ENCODE results near the gene SORCS1.
"Not testable (repeated sequence)": the region's sequence is repeated elsewhere in the genome, so short reads cannot be mapped to it uniquely, and the experiment has no call there.

SORCS1 gene

DNA sequence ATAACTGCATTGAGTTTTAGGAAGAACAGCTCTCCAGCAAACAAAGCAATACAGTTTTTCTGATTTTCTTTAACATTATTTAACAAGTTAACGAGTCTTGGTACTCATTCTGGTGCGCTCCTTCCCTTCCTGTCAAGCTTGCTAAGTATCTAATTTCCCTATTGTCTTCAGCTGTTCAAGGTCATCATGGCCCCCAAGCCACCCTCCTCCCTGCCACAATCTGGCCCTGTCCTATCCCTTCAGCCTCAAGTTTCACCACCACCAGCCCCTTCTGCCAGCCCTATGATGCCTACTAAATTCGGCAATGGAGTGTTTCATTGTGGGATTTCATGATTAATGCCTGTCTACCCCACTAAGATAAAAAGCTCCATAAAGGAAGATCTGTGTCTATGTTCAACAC lies 121.0 kb downstream of the SORCS1 start:
- H3K36me3 ChIP-seq (ENCODE audit: control insufficient read depth in 1 of 2, insufficient read depth in 2 of 2, low read length in 2 of 2): no peaks in the 10 kb centered on the region
- H3K4me1 ChIP-seq (ENCODE audit: control insufficient read depth in 1 of 2, insufficient read depth in 2 of 2, low read length in 2 of 2): no peaks in the 10 kb centered on the region
- no peaks in the 10 kb centered on the region for H3K9me3 ChIP-seq (ENCODE audit: control insufficient read depth in 1 of 2, low read length in 2 of 2)
- H3K4me3 ChIP-seq (ENCODE audit: low read depth in 1 of 2, low read length in 2 of 2): no peak overlapping the region
- no peak overlapping the region for H3K27ac ChIP-seq (ENCODE audit: low read length)
- H3K27me3 ChIP-seq (ENCODE audit: low read depth, low read length): no peaks in the 10 kb centered on the region

DNA sequence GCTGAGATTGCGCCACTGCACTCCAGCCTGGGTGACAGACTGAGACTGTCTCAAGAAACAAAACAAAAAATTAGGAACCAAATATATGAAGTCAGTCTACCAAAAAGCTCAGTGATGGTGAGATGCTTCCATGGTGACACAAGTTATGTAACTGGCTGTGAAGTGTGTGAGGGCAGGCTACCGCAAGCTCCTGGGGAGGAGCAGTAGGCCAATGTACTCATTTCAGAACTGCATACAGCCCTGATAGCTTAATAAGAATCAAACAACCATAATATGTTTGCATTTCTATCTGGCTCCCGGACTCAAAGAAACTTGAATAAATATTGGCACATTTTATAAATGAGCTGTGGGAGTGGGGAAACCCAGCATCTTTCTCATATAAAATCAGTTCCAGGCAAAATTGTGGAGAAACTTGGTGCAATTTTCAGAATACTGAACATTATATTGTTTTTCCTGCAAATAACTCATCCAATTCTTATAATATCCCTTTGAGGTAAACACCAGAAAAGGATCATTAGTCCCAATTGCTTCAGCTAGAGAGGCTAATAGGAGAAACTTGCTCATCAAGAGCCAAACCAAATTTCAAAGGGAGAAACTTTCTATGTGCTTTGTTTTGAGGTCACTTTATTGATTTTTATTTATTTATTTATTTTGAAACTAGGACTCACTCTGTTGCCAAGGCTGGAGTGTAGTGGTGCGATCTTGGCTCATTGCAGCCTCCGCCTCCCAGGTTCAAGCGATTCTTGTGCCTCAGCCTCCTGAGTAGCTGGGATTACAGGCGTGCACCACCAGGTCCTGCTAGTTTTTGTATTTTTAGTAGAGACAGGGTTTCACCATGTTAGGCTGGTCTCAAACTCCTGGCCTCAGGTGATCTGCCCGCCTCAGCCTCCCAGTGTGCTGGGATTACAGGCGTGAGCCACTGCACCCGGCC lies 127.0 kb downstream of the SORCS1 start:
- Histone ChIP-seq H3K4me1 (ENCODE audit: control insufficient read depth in 1 of 2, insufficient read depth in 2 of 2, low read length in 2 of 2) (no peaks in the 10 kb centered on the region), H3K9me3 (ENCODE audit: control insufficient read depth in 1 of 2, low read length in 2 of 2) (no peaks in the 10 kb centered on the region), H3K4me3 (ENCODE audit: low read depth in 1 of 2, low read length in 2 of 2) (no peak overlapping the region), H3K27me3 (ENCODE audit: low read depth, low read length) (no peaks in the 10 kb centered on the region), H3K36me3 (ENCODE audit: control insufficient read depth in 1 of 2, insufficient read depth in 2 of 2, low read length in 2 of 2) (no peaks in the 10 kb centered on the region), H3K27ac (ENCODE audit: low read length) (no peak overlapping the region)

- Histone ChIP-seq H3K4me1 (ENCODE audit: control insufficient read depth in 1 of 2, insufficient read depth in 2 of 2, low read length in 2 of 2) (no peaks in the 10 kb centered on the region), H3K9me3 (ENCODE audit: control insufficient read depth in 1 of 2, low read length in 2 of 2) (no peaks in the 10 kb centered on the region), H3K27ac (ENCODE audit: low read length) (no peak overlapping the region), H3K27me3 (ENCODE audit: low read depth, low read length) (no peaks in the 10 kb centered on the region), H3K36me3 (ENCODE audit: control insufficient read depth in 1 of 2, insufficient read depth in 2 of 2, low read length in 2 of 2) (no peaks in the 10 kb centered on the region), H3K4me3 (ENCODE audit: low read depth in 1 of 2, low read length in 2 of 2) (no peak overlapping the region)
Observed at GRCh38 chr10:107033799-107034422, 130.6 kb downstream of the SORCS1 start.

DNA sequence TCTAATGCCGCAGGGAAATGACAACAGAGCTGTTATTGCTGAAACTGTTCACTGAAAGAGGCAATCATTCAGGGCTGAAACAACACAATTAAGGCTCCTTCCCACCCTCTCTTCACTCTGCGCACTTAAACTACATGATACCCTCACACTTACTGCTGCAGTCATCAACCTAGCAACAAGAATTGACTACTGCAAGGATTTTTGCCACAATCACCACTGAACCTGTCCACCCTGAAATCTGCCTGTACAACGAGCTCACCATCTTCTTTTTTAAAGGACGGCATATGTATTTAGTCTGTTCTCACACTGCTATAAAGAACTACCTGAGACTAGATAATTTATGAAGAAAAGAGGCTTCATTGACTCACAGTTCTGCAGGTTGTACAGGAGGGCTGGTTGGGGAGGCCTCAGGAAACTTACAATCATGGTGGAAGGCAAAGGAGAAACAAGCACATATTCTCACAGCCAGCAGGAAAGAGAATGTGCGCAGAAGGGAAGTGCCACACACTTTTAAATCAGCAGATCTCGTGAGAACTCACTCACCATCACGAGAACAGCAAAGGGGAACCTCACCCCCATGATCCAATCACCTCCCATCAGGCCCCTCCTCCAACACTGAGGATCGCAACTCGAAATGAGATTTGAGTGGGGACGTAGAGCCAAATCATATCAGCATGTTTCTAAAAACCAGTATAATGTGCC lies 131.7 kb downstream of the SORCS1 start:
- Histone ChIP-seq H3K9me3 (ENCODE audit: control insufficient read depth in 1 of 2, low read length in 2 of 2) (no peaks in the 10 kb centered on the region), H3K4me3 (ENCODE audit: low read depth in 1 of 2, low read length in 2 of 2) (no peak overlapping the region), H3K4me1 (ENCODE audit: control insufficient read depth in 1 of 2, insufficient read depth in 2 of 2, low read length in 2 of 2) (no peaks in the 10 kb centered on the region), H3K27ac (ENCODE audit: low read length) (no peak overlapping the region), H3K36me3 (ENCODE audit: control insufficient read depth in 1 of 2, insufficient read depth in 2 of 2, low read length in 2 of 2) (no peaks in the 10 kb centered on the region), H3K27me3 (ENCODE audit: low read depth, low read length) (no peaks in the 10 kb centered on the region)

DNA sequence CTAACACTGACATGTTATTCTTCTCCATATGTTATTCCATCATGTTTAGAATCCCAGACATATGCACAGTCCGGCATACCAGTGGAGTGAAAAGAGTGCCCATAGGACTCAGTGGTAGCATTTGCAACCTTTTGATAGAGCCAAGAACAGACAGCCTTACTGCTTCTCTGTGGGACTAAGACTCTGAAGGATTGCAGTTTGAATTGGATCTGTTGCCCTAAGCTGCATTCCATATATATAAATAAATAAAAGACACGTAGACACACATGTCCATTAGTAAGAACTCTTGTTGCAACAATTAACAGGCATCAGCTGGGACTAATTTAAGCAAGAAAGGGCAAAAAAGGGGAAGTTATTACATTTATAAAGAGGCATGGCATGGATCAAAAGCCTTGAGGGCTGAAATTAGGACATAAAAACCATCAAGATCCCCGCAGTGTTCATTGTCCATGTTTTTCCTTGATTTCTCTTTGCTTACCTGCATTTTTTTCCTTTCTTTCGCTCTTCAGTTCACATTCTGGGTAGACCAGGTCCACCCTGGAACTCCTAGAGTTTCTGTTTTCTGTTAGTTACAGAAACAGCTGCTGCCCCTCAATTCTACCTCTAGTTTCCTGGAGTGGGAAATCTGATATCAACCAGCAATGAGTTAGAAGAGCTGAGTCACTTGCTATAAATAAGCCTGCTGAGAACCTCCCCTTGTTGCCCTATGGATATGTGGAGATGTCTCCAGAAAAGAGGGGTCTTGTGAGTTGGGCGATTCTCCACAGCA lies 132.4 kb downstream of the SORCS1 start:
- Histone ChIP-seq H3K27me3 (ENCODE audit: low read depth, low read length) (no peaks in the 10 kb centered on the region), H3K4me3 (ENCODE audit: low read depth in 1 of 2, low read length in 2 of 2) (no peak overlapping the region), H3K4me1 (ENCODE audit: control insufficient read depth in 1 of 2, insufficient read depth in 2 of 2, low read length in 2 of 2) (no peaks in the 10 kb centered on the region), H3K36me3 (ENCODE audit: control insufficient read depth in 1 of 2, insufficient read depth in 2 of 2, low read length in 2 of 2) (no peaks in the 10 kb centered on the region), H3K27ac (ENCODE audit: low read length) (no peak overlapping the region), H3K9me3 (ENCODE audit: control insufficient read depth in 1 of 2, low read length in 2 of 2) (no peaks in the 10 kb centered on the region)

GRCh38 chr10:107028236-107028635 lies 136.3 kb downstream of the SORCS1 start:
- H3K4me1 ChIP-seq (ENCODE audit: control insufficient read depth in 1 of 2, insufficient read depth in 2 of 2, low read length in 2 of 2): no peaks in the 10 kb centered on the region
- H3K4me3 ChIP-seq (ENCODE audit: low read depth in 1 of 2, low read length in 2 of 2): no peak overlapping the region
- H3K9me3 ChIP-seq (ENCODE audit: control insufficient read depth in 1 of 2, low read length in 2 of 2): no peaks in the 10 kb centered on the region
- no peak overlapping the region for H3K27ac ChIP-seq (ENCODE audit: low read length)
- no peaks in the 10 kb centered on the region for H3K36me3 ChIP-seq (ENCODE audit: control insufficient read depth in 1 of 2, insufficient read depth in 2 of 2, low read length in 2 of 2)
- H3K27me3 ChIP-seq (ENCODE audit: low read depth, low read length): no peaks in the 10 kb centered on the region

DNA sequence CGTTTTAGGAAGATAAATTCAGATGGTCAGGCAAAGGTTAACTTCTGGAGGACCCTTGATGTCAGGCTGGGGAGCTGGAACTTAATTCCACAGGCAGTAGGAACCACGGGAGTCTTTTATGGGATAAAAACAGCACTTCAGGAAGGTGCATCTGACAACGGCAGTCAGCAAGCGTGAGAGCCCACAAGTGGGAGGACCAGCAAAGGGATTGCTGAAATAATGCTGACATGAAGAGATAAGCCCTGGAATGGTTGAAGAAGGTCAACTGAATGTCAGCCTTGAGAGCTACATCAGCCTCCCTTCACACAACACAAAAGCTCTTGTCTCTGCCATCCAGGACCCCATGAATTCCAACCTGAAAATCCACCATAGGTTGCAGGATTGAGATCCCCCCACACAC lies 138.8 kb downstream of the SORCS1 start:
- H3K27ac ChIP-seq (ENCODE audit: low read length): no peak overlapping the region
- no peaks in the 10 kb centered on the region for H3K4me1 ChIP-seq (ENCODE audit: control insufficient read depth in 1 of 2, insufficient read depth in 2 of 2, low read length in 2 of 2)
- H3K36me3 ChIP-seq (ENCODE audit: control insufficient read depth in 1 of 2, insufficient read depth in 2 of 2, low read length in 2 of 2): no peaks in the 10 kb centered on the region
- no peaks in the 10 kb centered on the region for H3K9me3 ChIP-seq (ENCODE audit: control insufficient read depth in 1 of 2, low read length in 2 of 2)
- H3K4me3 ChIP-seq (ENCODE audit: low read depth in 1 of 2, low read length in 2 of 2): no peak overlapping the region
- H3K27me3 ChIP-seq (ENCODE audit: low read depth, low read length): no peaks in the 10 kb centered on the region

DNA sequence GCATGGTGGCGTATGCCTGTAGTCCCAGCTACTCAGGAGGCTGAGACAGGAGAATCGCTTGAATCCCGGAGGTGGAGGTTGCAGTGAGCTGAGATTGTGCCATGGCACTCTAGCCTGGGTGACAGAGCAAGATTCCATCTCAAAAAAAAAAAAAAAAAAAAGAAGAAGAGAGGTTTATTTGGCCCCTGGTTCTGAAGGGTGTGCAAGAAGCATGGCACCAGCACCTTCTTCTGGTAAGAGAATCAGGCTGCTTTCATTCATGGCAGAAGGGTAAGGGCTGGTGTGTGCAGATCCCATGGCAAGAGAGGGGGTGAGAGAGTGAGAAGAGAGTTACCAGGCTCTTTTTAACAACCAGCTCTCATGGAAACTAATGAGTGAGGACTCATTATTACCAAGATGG lies 140.5 kb downstream of the SORCS1 start:
- not testable (repeated sequence) for H3K4me1 ChIP-seq (ENCODE audit: control insufficient read depth in 1 of 2, insufficient read depth in 2 of 2, low read length in 2 of 2); H3K27me3 ChIP-seq (ENCODE audit: low read depth, low read length); H3K36me3 ChIP-seq (ENCODE audit: control insufficient read depth in 1 of 2, insufficient read depth in 2 of 2, low read length in 2 of 2); H3K4me3 ChIP-seq (ENCODE audit: low read depth in 1 of 2, low read length in 2 of 2); H3K27ac ChIP-seq (ENCODE audit: low read length); H3K9me3 ChIP-seq (ENCODE audit: control insufficient read depth in 1 of 2, low read length in 2 of 2)

- no peaks in the 10 kb centered on the region for H3K27me3 ChIP-seq (ENCODE audit: low read depth, low read length)
- H3K9me3 ChIP-seq (ENCODE audit: control insufficient read depth in 1 of 2, low read length in 2 of 2): no peaks in the 10 kb centered on the region
- no peak overlapping the region for H3K27ac ChIP-seq (ENCODE audit: low read length)
- no peaks in the 10 kb centered on the region for H3K4me1 ChIP-seq (ENCODE audit: control insufficient read depth in 1 of 2, insufficient read depth in 2 of 2, low read length in 2 of 2)
- H3K36me3 ChIP-seq (ENCODE audit: control insufficient read depth in 1 of 2, insufficient read depth in 2 of 2, low read length in 2 of 2): no peaks in the 10 kb centered on the region
- no peak overlapping the region for H3K4me3 ChIP-seq (ENCODE audit: low read depth in 1 of 2, low read length in 2 of 2)
Observed at GRCh38 chr10:107022600-107023354, 141.7 kb downstream of the SORCS1 start.

DNA sequence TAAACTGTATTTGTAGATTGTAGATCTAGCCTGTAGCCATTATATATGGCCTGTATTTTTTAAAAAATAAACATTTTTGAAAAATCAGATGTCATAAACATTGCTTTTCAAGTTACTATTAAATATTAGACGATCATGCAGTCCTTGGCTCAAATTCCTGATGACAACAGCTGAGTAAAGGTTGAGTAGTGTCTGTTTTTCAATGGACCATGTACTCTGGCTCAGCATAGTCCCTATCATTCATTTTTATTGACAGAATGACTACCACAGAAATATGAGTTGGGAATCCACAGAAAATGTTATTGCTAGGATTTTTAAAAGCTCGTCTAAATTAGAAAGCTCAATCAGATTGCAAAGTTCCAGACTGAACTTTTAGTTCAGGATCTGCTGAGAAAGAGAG lies 145.4 kb downstream of the SORCS1 start:
- no peaks in the 10 kb centered on the region for H3K27me3 ChIP-seq (ENCODE audit: low read depth, low read length)
- no peaks in the 10 kb centered on the region for H3K36me3 ChIP-seq (ENCODE audit: control insufficient read depth in 1 of 2, insufficient read depth in 2 of 2, low read length in 2 of 2)
- H3K27ac ChIP-seq (ENCODE audit: low read length): no peak overlapping the region
- peaks cover 0 to 2% of the 10 kb centered on the region in 2 donors for H3K9me3 ChIP-seq (ENCODE audit: control insufficient read depth in 1 of 2, low read length in 2 of 2)
- no peak overlapping the region for H3K4me3 ChIP-seq (ENCODE audit: low read depth in 1 of 2, low read length in 2 of 2)
- no peaks in the 10 kb centered on the region for H3K4me1 ChIP-seq (ENCODE audit: control insufficient read depth in 1 of 2, insufficient read depth in 2 of 2, low read length in 2 of 2)
